ENCODE data around the gene ZBTB8OS.

The ZBTB8OS gene

GRCh38 chr1:32612189-32612881, 38.0 kb downstream of the ZBTB8OS start:
- no CpG with 5 or more reads among the region's 35 CpGs for WGBS (ENCODE audit: extremely low coverage, insufficient coverage, low lambda C conversion rate)
- no peak overlapping the region for H4K8ac ChIP-seq (ENCODE audit: low read depth, low read length)
- no peaks in the 10 kb centered on the region for H3K79me1 ChIP-seq (ENCODE audit: low read length)
- no peak overlapping the region for H3K4ac ChIP-seq (ENCODE audit: low read depth, low read length)
- peak overlapping the region; percentile 76 for H3K56ac ChIP-seq (ENCODE audit: low read length)
- no peak overlapping the region for H2BK5ac ChIP-seq (ENCODE audit: low read length)
- H4K5ac ChIP-seq (ENCODE audit: low read length): no peak overlapping the region
- H3K79me2 ChIP-seq (ENCODE audit: control insufficient read depth, insufficient read depth, low read length): no peaks in the 10 kb centered on the region
- H2AK5ac ChIP-seq (ENCODE audit: low read length): no peak overlapping the region
- H3K4me1 ChIP-seq (ENCODE audit: control insufficient read depth, low read depth, low read length): peaks cover 2% of the 10 kb centered on the region
- peak overlapping the region; percentile 53 for H3K4me2 ChIP-seq (ENCODE audit: low read length)
- no peak overlapping the region for H3K23ac ChIP-seq (ENCODE audit: low read length)
- no peak overlapping the region for H2BK15ac ChIP-seq (replicated peaks; ENCODE audit: low read depth)
- H3K36me3 ChIP-seq (ENCODE audit: control insufficient read depth, insufficient read depth, low read length): no peaks in the 10 kb centered on the region
- no peak overlapping the region for H3K18ac ChIP-seq (ENCODE audit: low read length)
- DNase-seq: peak; percentile 89
- no peak overlapping the region for H3K27ac ChIP-seq (ENCODE audit: low read depth, low read length)
- H3K4me3 ChIP-seq (ENCODE audit: low read length): no peak overlapping the region
- peak overlapping the region; percentile 49 for H3K9ac ChIP-seq (ENCODE audit: low read length)
- no peaks in the 10 kb centered on the region for H3K27me3 ChIP-seq (ENCODE audit: insufficient read depth, low read length, poor library complexity)
- no peak overlapping the region for H2BK120ac ChIP-seq (ENCODE audit: low read depth, low read length)

DNA sequence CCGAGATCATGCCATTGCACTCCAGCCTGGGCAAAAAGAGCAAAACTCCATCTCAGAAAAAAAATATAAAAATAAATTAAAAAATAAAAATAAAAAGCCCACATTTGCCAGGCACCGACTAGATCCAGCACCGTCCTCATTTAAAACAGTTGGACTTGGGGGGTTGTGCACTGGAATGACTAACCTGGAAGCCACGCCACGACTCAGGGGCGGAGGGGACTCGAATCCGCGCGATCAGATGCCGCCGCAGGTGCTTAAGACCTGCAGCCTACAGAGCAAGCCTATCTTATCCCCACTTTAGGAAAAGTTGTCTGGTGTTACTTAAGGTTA, 38.5 kb downstream of the ZBTB8OS start:
- no CpG with 5 or more reads among the region's 12 CpGs for WGBS (ENCODE audit: extremely low coverage, insufficient coverage, low lambda C conversion rate)

DNA sequence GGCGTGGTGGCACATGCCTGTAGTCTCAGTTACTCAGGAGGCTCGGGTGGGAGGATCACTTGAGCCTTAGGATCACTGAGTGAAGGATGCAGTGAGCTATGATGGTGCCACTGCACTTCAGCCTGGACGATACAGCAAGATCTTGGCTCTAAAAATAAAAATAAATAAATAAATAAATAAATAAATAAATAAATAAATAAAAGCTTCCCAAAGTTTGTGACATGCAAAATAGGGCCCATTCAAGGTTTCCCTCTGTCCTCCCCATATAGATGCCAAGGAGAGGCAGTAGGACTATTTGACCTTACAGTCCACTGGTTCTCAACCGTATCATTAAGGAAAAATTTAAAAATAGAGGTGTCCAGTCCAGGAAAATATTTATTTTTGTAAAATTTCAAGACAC, 41.2 kb downstream of the ZBTB8OS start:
- Histone ChIP-seq H2BK5ac (ENCODE audit: low read length) (no peak overlapping the region), H2BK120ac (ENCODE audit: low read depth, low read length) (no peak overlapping the region), H3K36me3 (ENCODE audit: control insufficient read depth, insufficient read depth, low read length) (peaks cover 1% of the 10 kb centered on the region), H4K5ac (ENCODE audit: low read length) (no peak overlapping the region), H3K23ac (ENCODE audit: low read length) (no peak overlapping the region), H3K4ac (ENCODE audit: low read depth, low read length) (no peak overlapping the region), H2AK5ac (ENCODE audit: low read length) (no peak overlapping the region), H3K18ac (ENCODE audit: low read length) (no peak overlapping the region), H3K4me3 (ENCODE audit: low read length) (no peak overlapping the region), H3K79me1 (ENCODE audit: low read length) (no peaks in the 10 kb centered on the region), H3K4me2 (ENCODE audit: low read length) (no peak overlapping the region), H4K8ac (ENCODE audit: low read depth, low read length) (no peak overlapping the region), H3K56ac (ENCODE audit: low read length) (no peak overlapping the region), H3K4me1 (ENCODE audit: control insufficient read depth, low read depth, low read length) (peaks cover 2% of the 10 kb centered on the region), H3K9ac (ENCODE audit: low read length) (no peak overlapping the region), H3K27me3 (ENCODE audit: insufficient read depth, low read length, poor library complexity) (no peaks in the 10 kb centered on the region), H2BK15ac (replicated peaks; ENCODE audit: low read depth) (no peak overlapping the region), H3K79me2 (ENCODE audit: control insufficient read depth, insufficient read depth, low read length) (no peaks in the 10 kb centered on the region), H3K27ac (ENCODE audit: low read depth, low read length) (no peak overlapping the region)
- DNase-seq: no peak
- no CpG with 5 or more reads among the region's 4 CpGs for WGBS (ENCODE audit: extremely low coverage, insufficient coverage, low lambda C conversion rate)

More for the DNA sequence above, 38.5 kb downstream of the ZBTB8OS start:
- Histone ChIP-seq H4K8ac (ENCODE audit: low read depth, low read length) (no peak overlapping the region), H3K4ac (ENCODE audit: low read depth, low read length) (no peak overlapping the region), H3K79me1 (ENCODE audit: low read length) (no peaks in the 10 kb centered on the region), H2BK5ac (ENCODE audit: low read length) (no peak overlapping the region), H3K36me3 (ENCODE audit: control insufficient read depth, insufficient read depth, low read length) (no peaks in the 10 kb centered on the region), H4K5ac (ENCODE audit: low read length) (no peak overlapping the region), H2BK120ac (ENCODE audit: low read depth, low read length) (no peak overlapping the region), H3K79me2 (ENCODE audit: control insufficient read depth, insufficient read depth, low read length) (no peaks in the 10 kb centered on the region), H3K27ac (ENCODE audit: low read depth, low read length) (no peak overlapping the region), H3K4me3 (ENCODE audit: low read length) (peak overlapping the region; percentile 33), H2BK15ac (replicated peaks; ENCODE audit: low read depth) (no peak overlapping the region), H3K4me2 (ENCODE audit: low read length) (peak overlapping the region; percentile 28), H3K9ac (ENCODE audit: low read length) (peak overlapping the region; percentile 49), H2AK5ac (ENCODE audit: low read length) (no peak overlapping the region), H3K27me3 (ENCODE audit: insufficient read depth, low read length, poor library complexity) (no peaks in the 10 kb centered on the region), H3K56ac (ENCODE audit: low read length) (peak overlapping the region; percentile 40), H3K4me1 (ENCODE audit: control insufficient read depth, low read depth, low read length) (peaks cover 2% of the 10 kb centered on the region), H3K23ac (ENCODE audit: low read length) (no peak overlapping the region), H3K18ac (ENCODE audit: low read length) (no peak overlapping the region)
- DNase-seq: no peak

DNA sequence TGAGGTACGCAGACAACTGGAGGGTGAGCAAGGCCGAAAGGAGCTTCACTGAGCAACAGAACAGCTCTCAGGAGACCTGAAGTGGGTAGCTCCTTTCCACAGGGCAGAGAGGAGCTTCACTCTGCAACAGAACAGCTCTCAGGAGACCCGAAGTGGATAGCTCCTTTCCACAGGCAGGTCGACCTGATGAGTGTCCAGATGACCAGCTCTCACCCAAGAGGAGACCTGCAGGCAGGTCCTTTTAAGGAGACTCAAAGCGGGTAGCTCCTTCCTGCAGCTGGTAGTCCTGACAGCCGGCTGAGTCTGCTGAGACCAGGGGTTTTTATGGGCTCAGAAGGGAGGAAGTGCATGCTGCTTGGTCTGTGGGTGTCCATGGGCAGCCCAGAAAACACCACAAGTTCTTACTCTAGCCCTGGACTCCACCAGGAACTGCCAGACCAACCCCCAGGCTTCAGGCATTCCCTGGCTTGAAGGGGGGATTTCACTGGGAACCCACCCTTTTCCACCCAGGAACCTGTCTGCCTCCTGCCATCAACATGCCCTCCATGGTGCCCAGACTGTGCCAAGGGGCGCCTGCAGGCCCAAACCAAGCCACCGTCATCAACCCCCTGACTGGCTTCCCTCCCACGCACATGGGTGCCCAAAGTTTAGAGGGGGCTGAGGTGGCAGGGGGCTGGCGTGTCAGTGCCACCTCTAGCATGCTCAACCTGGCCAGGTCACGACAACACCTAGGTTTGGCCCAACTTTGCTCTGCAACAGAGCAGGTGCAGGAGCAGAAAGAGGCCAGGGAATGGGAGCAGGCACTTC, 43.6 kb downstream of the ZBTB8OS start:
- no peak overlapping the region for H3K4me2 ChIP-seq (ENCODE audit: low read length)
- no peak overlapping the region for H2BK5ac ChIP-seq (ENCODE audit: low read length)
- no peak overlapping the region for H4K5ac ChIP-seq (ENCODE audit: low read length)
- no peak overlapping the region for H3K56ac ChIP-seq (ENCODE audit: low read length)
- no peak overlapping the region for H3K23ac ChIP-seq (ENCODE audit: low read length)
- H3K27ac ChIP-seq (ENCODE audit: low read depth, low read length): no peak overlapping the region
- H3K27me3 ChIP-seq (ENCODE audit: insufficient read depth, low read length, poor library complexity): no peaks in the 10 kb centered on the region
- no peak overlapping the region for H4K8ac ChIP-seq (ENCODE audit: low read depth, low read length)
- H3K79me1 ChIP-seq (ENCODE audit: low read length): no peaks in the 10 kb centered on the region
- no peaks in the 10 kb centered on the region for H3K4me1 ChIP-seq (ENCODE audit: control insufficient read depth, low read depth, low read length)
- DNase-seq: no peak
- H3K36me3 ChIP-seq (ENCODE audit: control insufficient read depth, insufficient read depth, low read length): peaks cover 1% of the 10 kb centered on the region
- no peak overlapping the region for H3K9ac ChIP-seq (ENCODE audit: low read length)
- no peak overlapping the region for H2BK120ac ChIP-seq (ENCODE audit: low read depth, low read length)
- WGBS (ENCODE audit: extremely low coverage, insufficient coverage, low lambda C conversion rate): no CpG with 5 or more reads among the region's 11 CpGs
- no peaks in the 10 kb centered on the region for H3K79me2 ChIP-seq (ENCODE audit: control insufficient read depth, insufficient read depth, low read length)
- no peak overlapping the region for H3K4ac ChIP-seq (ENCODE audit: low read depth, low read length)
- no peak overlapping the region for H3K18ac ChIP-seq (ENCODE audit: low read length)
- no peak overlapping the region for H3K4me3 ChIP-seq (ENCODE audit: low read length)
- H2AK5ac ChIP-seq (ENCODE audit: low read length): no peak overlapping the region
- no peak overlapping the region for H2BK15ac ChIP-seq (replicated peaks; ENCODE audit: low read depth)

DNA sequence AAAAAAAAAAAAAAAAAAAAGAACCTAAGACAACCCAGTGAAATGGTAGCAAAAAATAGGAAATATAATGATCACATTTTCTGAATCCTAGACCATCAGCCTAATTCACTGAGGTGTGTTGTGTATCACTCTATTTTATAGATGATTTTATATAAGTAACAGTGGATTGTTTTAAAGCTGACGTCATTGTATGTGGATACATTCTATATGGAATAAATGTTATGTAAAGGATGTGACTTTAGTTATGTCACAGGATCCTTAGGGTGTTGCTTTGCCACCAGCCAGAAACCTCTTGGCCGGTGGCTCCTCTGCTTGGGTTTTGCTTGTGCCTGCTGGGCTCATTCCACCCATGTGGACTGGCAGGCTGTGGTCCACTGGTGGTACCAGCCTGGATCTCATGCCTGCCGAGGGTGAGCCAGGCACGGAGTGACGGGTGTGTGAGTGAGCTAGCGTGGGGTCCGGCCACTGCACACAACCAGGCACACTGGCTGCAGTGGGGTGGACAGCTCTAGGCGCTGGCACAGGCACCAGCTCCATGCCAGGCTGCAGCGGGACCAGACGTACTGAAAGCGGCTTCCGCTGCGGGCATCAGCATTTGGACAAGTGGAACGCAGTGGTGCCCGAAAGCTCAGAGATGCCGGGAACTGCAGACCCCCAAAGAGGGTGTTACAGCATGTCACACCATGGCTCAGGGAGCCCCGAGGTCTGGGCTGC, 44.5 kb downstream of the ZBTB8OS start:
- H3K36me3 ChIP-seq (ENCODE audit: control insufficient read depth, insufficient read depth, low read length): peaks cover 1% of the 10 kb centered on the region
- no peak overlapping the region for H3K4ac ChIP-seq (ENCODE audit: low read depth, low read length)
- no peaks in the 10 kb centered on the region for H3K79me2 ChIP-seq (ENCODE audit: control insufficient read depth, insufficient read depth, low read length)
- no peak overlapping the region for H4K5ac ChIP-seq (ENCODE audit: low read length)
- H3K56ac ChIP-seq (ENCODE audit: low read length): no peak overlapping the region
- no peak for DNase-seq
- WGBS (ENCODE audit: extremely low coverage, insufficient coverage, low lambda C conversion rate): no CpG with 5 or more reads among the region's 17 CpGs
- H3K27me3 ChIP-seq (ENCODE audit: insufficient read depth, low read length, poor library complexity): no peaks in the 10 kb centered on the region
- no peak overlapping the region for H3K4me2 ChIP-seq (ENCODE audit: low read length)
- H2AK5ac ChIP-seq (ENCODE audit: low read length): no peak overlapping the region
- H2BK120ac ChIP-seq (ENCODE audit: low read depth, low read length): no peak overlapping the region
- no peak overlapping the region for H3K23ac ChIP-seq (ENCODE audit: low read length)
- no peak overlapping the region for H3K18ac ChIP-seq (ENCODE audit: low read length)
- no peak overlapping the region for H3K27ac ChIP-seq (ENCODE audit: low read depth, low read length)
- H3K79me1 ChIP-seq (ENCODE audit: low read length): no peaks in the 10 kb centered on the region
- no peak overlapping the region for H4K8ac ChIP-seq (ENCODE audit: low read depth, low read length)
- H2BK5ac ChIP-seq (ENCODE audit: low read length): no peak overlapping the region
- H3K4me3 ChIP-seq (ENCODE audit: low read length): no peak overlapping the region
- no peak overlapping the region for H2BK15ac ChIP-seq (replicated peaks; ENCODE audit: low read depth)
- H3K4me1 ChIP-seq (ENCODE audit: control insufficient read depth, low read depth, low read length): no peaks in the 10 kb centered on the region
- H3K9ac ChIP-seq (ENCODE audit: low read length): no peak overlapping the region
